CD4-positive, alpha-beta T cell treated with Interleukin-10 for 1 hour (primary cell): Measurements from ENCODE around the gene HOXD11.

Source experiments
- DNase-seq: peaks from one replicate; pipeline ENCODE4 v3.0.0-alpha.2; 2020

HOXD11 gene

GRCh38 chr2:176109192-176109901 lies 2.3 kb downstream of the HOXD11 start:
- no peak for DNase-seq

- no peak for DNase-seq
Observed at GRCh38 chr2:176109946-176110345, 2.9 kb downstream of the HOXD11 start.

- no peak for DNase-seq
Observed at GRCh38 chr2:176110415-176111308, 3.6 kb downstream of the HOXD11 start.

- DNase-seq = no peak
Observed at GRCh38 chr2:176111309-176111663, 4.2 kb downstream of the HOXD11 start.

DNA sequence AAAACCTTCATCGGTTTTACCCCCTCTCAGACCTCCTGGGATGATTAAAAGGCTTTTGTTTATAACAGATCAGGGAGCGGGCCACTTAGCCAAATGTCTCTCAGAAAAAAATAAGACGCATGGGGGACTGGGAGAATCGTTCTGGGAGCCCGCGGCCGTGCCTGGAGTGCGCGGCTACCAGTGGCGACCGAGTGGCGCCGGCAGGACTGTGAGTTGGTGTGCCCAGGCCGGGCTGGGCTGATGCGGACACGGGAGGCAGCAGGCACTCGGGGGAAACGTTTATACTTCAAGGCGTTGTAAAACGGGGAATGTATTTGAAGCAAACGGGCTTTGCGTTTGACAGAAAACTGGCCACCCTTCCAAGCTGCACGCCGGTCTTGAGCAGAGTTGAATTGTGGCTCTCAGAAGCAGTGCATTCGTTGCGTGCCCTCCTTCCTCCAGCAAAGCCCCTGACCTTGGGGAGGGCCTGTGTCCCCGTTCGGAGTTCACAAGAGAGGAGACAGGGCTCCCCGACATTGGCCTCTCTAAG lies 4.8 kb downstream of the HOXD11 start:
- DNase-seq = no peak

DNA sequence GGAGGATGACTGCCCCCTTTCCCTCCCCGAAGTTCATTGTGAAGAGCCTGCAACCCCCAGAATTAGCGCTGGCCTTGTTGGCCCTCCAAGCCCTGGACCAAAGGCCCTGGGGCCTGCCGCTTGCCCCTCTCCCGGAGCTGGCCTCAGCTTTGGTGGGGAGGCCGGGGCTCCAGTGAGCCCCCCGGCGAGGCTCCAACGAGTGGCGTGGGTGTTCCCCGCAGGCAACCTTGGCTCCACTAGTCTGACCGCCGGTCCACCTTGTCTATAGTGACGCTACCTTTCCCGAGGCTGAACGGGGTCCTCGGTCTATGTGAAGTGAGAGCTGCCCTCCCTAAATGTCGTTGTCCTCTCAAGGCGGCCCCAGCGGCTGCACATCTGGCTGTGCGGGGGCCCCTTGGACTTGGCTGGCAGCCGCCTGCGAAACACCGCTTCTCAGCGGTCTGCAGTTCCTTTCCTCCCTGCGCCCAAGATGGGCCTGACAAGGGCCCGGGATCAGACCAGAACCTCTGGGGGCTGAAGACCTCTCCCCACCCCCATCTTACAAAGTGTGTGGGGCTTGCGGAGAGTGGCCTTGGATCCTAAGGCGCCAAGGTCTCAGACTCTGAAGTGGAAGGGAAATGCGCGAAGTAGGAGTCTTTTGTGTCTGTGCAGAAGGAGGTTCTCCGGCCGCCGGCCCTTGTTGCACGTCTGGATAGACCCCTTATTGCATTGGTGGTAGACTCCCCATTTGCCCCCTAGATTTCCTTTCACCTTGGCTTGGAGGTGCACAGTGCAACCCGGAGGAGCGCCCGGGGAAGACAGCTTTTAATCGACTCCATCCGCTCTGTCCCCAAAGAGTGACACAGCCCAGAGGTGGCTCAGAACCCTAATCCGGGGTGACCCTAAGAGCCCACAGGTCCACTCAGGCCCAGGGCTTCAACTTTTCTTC lies 5.6 kb downstream of the HOXD11 start:
- no peak for DNase-seq

- no peak for DNase-seq
Observed at GRCh38 chr2:176114120-176114929, 7.2 kb downstream of the HOXD11 start.

DNA sequence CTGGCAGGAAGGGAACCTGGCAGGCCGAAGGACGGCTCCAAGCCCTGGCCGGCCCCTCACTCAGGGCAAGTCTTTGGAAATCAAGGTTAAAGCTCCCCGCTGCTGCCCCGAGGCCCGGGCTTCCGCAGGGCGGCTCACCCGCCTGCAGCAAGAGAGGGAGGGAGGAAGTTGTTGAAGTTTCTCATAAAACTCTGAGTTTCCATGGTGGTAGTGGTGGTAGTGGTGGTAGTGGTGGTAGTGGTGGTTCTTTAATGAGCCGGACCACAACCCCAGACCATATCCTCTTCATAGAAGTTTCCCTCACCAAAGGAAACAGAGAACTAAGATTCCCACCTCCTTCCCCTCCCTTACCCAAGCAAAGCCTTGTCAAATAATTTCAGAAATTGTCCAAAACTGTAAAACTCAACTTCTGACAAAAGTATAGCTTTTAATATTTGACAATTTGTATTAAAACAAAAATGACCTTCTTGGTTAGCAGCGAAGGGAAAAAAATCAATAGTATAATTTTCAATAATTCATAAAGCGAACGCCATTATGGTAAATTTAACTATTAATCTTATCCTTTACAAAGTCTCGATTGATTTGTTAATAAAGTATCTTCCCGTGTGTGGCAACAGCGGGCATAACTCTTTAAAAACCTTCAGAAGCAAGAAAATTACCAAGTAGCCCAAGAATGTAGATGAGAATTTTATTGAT lies 8.0 kb downstream of the HOXD11 start:
- no peak for DNase-seq

GRCh38 chr2:176115883-176116813 lies 9.1 kb downstream of the HOXD11 start, which contains the start of gene HOXD10:
TSS of gene HOXD10 (plus strand) at chr2:176116778. CDS start at chr2:176116834, 56 bp downstream.
- DNase-seq = no peak

DNA sequence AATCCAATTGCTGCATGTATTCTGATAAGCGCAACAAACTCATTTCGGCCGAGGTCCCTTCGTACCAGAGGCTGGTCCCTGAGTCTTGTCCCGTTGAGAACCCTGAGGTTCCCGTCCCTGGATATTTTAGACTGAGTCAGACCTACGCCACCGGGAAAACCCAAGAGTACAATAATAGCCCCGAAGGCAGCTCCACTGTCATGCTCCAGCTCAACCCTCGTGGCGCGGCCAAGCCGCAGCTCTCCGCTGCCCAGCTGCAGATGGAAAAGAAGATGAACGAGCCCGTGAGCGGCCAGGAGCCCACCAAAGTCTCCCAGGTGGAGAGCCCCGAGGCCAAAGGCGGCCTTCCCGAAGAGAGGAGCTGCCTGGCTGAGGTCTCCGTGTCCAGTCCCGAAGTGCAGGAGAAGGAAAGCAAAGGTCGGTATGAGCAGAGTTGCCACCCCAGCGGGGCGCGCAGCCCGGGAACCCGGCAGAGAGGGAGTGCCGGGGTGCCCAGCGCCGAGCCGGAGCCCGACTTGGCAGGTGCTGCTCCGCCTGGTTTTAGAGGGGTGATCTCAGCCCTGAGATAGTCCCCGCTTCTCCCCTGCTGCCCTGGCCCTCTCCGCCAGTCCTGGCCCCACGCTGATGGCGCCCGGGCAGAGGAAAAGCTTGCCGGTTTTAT lies 10.2 kb downstream of the HOXD11 start:
- DNase-seq = no peak

DNA sequence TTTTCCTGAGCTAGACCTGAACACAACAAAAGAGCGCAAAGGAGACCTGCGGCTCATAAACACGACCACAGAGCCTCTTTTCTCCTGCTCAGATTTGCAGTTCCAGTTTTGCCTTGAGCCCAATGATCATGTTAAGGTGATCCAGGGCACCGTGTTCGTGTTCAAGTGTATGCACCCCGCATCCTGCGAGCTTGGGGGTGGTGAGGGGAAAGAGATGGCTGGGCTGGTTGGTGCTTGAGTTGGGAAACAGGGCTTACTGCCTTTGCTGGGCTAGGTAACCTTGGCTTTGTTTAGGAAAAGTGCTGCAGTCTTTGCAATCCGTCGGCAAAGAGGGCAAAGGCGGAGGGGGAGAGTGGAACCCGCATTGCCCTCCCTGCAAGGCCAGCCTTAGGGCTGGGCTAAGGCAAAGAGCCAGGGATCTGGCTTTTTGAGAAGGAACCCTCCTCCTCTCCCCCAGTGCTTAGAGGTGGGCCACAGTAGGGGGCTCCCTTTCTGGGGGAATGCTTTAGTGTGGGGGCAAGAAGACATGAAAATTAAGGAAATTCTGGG lies 10.8 kb downstream of the HOXD11 start:
- no peak for DNase-seq

GRCh38 chr2:176118601-176119339 lies 11.7 kb downstream of the HOXD11 start:
- DNase-seq = no peak

DNA sequence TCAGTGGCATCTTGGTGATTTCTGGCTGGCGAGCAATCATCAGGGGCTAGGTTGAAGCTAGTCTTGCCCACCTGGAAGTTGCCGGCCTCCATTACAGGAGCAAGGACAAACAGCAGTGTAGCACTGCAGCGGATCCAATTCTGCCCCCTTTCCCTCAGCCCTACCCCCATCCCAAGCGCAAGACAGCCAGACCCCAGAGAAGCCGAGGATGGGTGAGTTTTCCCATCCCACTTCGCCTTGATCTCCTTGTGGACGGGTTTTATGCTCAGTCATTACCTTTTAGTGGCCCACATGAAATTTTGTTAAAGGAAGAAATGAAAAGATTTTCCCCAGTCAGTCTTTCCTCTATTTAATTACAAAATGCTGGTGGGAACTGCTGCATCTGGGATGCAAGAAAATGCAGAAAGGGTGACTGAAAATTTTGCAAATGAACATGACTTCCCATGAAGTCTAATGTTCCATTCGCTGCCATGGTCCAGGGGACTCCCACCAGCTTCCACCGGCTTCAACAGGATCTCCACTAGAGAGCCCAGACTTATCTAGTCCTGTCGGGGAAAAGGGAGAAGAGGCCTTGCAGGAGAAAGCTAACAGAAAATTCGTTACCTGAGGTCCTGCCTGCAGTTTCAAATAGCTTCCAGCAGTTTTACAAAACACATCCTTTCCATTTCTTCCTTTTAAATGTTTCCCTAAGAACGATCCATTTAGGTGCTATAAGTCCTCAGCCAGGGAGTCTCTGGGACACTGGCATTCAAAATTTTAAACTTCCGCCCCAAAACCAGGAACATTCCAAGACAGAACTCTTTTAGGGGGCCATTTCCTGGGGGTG lies 13.5 kb downstream of the HOXD11 start:
- DNase-seq = no peak

DNA sequence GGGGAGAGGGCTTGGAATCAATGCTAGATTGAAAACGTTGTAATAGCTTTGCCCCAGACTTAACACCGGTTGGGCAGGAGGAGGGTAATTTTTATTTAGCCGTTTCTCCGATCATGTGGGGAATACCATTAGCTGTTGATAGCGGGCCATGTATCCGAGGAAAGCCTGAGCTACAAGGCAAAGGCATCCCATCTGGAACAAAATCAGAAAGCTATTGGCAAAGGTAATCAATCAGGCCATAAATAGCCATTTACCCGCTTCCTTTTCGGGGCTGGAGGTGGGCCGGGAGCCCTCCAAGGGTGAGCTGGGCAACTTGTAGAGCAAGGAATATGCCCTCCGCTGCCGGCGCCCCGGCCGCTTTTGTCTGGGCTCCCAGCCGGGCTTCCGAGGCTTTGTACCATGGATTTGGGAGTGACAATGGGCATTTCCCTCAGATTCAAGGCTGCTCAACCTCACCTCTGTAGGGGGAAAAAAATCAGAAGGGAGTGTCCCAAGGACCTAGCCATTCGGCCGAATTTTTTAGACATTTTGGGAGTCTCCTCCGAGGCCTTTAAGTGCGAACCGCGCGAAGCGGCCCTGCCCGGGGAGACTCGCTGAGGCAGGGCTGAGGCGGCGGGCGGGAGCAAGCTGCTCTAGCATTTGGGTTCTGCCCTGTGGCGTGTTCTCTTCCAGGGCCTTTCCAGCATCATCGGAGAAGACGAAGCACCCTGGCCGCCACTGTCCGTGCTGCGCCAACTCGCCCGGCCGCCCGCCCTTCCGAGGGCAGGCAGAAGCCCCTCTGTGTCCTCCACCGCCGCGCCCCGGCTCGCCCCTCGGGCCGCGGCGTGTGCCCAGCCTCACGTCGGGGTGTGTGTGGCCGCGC lies 14.3 kb downstream of the HOXD11 start:
- DNase-seq = no peak

DNA sequence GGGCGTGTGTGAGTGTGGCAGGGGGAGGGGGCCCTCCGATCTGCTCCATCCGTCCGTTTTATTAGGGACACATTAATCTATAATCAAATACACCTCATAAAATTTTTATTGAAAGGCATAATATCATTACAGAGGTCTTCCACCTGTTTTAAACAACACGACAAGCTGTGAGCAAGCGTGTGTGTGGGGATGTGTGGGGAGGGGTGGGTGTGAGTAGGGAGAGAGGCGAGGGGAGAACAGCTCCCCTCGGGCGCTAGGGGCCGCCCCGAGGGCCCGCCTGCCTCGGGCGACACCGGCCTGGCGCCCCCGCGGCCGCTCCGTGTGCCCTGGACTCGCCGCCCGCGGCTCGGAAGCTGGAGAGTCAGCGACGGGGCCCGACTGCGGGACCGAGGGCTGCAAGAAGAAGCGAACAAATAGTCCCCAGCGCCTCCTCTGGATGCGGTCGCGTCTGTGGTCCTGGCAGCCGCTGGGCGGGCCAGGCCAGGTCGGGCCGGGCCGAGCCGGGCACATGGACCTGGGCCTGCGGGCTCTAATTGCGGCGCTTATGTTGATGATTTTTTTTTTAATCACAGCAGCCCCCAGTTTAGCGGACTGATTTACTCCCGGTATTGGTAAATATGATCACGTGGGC lies 15.1 kb downstream of the HOXD11 start:
- DNase-seq = no peak
